ENCODE results near the gene IER5.

IER5 gene

GRCh38 chr1:181100015-181100905 lies 11.8 kb downstream of the IER5 start:
- Histone ChIP-seq H3K4me1 (ENCODE audit: control insufficient read depth, insufficient read depth, low read length) (peaks cover 53% of the 10 kb centered on the region), H3K9me3 (ENCODE audit: control insufficient read depth, insufficient read depth, low read depth, low read length) (no peaks in the 10 kb centered on the region), H3K4me3 (ENCODE audit: low read depth, low read length) (no peak overlapping the region), H3K36me3 (ENCODE audit: control insufficient read depth in 2 of 2, insufficient read depth in 1 of 2, low read length in 2 of 2) (no peaks in the 10 kb centered on the region), H3K27ac (ENCODE audit: extremely low read depth, low read depth, low read length) (peak overlapping the region; percentile 85)
- POLR2A ChIA-PET: interaction anchor here (0.8 to 9.2 kb wide), 7 partner anchors 8 to 78 kb away, joined by 3 to 111 read pairs (median 9); partner anchors contain the start of genes IER5 and MR1
- CTCF ChIA-PET: interaction anchor here (0.6 to 8.5 kb wide), 4 partner anchors 10 to 62 kb away, joined by 3 to 69 read pairs (median 4); no protein-coding TSS in a partner anchor
- TF ChIP-seq ZNF624 (tag by site-specific recombination; IDR thresholded peaks at IDR 0.05): no peak
- TF ChIP-seq PBX3 (CRISPR knock-in tag; IDR thresholded peaks at IDR 0.05): no peak
- no peak for TF ChIP-seq ZNF292 (tag by site-specific recombination; IDR thresholded peaks at IDR 0.05; ENCODE audit: borderline replicate concordance, low read depth)
- TF ChIP-seq KLF7 (tag by site-specific recombination; IDR thresholded peaks at IDR 0.05; ENCODE audit: borderline replicate concordance): no peak
- no peak for TF ChIP-seq ZNF18 (tag by site-specific recombination; IDR thresholded peaks at IDR 0.05)
- TF ChIP-seq INSM2 (tag by site-specific recombination; IDR thresholded peaks at IDR 0.05): peak; percentile 57
- TF ChIP-seq ZIC2 (tag by site-specific recombination; IDR thresholded peaks at IDR 0.05): peak; percentile 5; the same call in 1 of the 2 replicates
- TF ChIP-seq IKZF3 (tag by site-specific recombination; IDR thresholded peaks at IDR 0.05): peak; percentile 58; the same call in 1 of the 2 replicates
- no peak for TF ChIP-seq ZNF23 (tag by site-specific recombination; IDR thresholded peaks at IDR 0.05; ENCODE audit: borderline replicate concordance)
- no peak for TF ChIP-seq ZBTB10 (tag by site-specific recombination; IDR thresholded peaks at IDR 0.05)
- TF ChIP-seq ZSCAN30 (tag by site-specific recombination; IDR thresholded peaks at IDR 0.05): 0 out of 2 replicates have a peak, but pooled peaks have one; percentile 34
- TF ChIP-seq ZNF585B (tag by site-specific recombination; IDR thresholded peaks at IDR 0.05): no peak
- TF ChIP-seq ZNF639 (tag by site-specific recombination; IDR thresholded peaks at IDR 0.05): peak; percentile 67
- TF ChIP-seq ZNF148 (tag by site-specific recombination; IDR thresholded peaks at IDR 0.05; ENCODE audit: borderline replicate concordance): no peak
- TF ChIP-seq ZNF473 (tag by site-specific recombination; IDR thresholded peaks at IDR 0.05): no peak
- no peak for TF ChIP-seq ZNF140 (tag by site-specific recombination; IDR thresholded peaks at IDR 0.05)
- TF ChIP-seq ZNF157 (tag by site-specific recombination; IDR thresholded peaks at IDR 0.05): no peak
- 0 out of 2 replicates have a peak, but pooled peaks have one; percentile 10 for TF ChIP-seq ZNF629 (tag by site-specific recombination; IDR thresholded peaks at IDR 0.05)
- TF ChIP-seq ZSCAN18 (tag by site-specific recombination; IDR thresholded peaks at IDR 0.05): no peak
- TF ChIP-seq ZNF530 (tag by site-specific recombination; IDR thresholded peaks at IDR 0.05; ENCODE audit: low read depth): no peak
- no peak for TF ChIP-seq ZNF549 (tag by site-specific recombination; IDR thresholded peaks at IDR 0.05)
- TF ChIP-seq HOXC10 (CRISPR knock-in tag; IDR thresholded peaks at IDR 0.05): no peak

Measured in HEK293 (cell line).